Endothelial cell (in vitro differentiated cells): ENCODE results near the gene ZNF22. TPM values are rescaled to one million over a fixed set of nuclear protein-coding genes. Genes with fewer than 3 reads are reported as not detected.

Experiments used
- DNase-seq: peaks from one replicate; pipeline ENCODE4 v3.0.0; 2021; ENCODE audit warnings: low spot score
- H3K27ac Mint-ChIP-seq: one replicate; pipeline ENCODE4 v1.8.0; 2021; ENCODE audit warnings: mixed read lengths, inconsistent platforms; ENCODE audit not compliant: unreplicated experiment
- H3K27me3 Mint-ChIP-seq: one replicate; pipeline ENCODE4 v1.8.0; 2021; ENCODE audit warnings: mild to moderate bottlenecking, moderate library complexity, mixed read lengths, inconsistent platforms; ENCODE audit not compliant: unreplicated experiment
- H3K36me3 Mint-ChIP-seq: one replicate; pipeline ENCODE4 v1.8.0; 2021; ENCODE audit warnings: mild to moderate bottlenecking, low read depth, mixed read lengths, inconsistent platforms; ENCODE audit not compliant: unreplicated experiment
- H3K4me1 Mint-ChIP-seq: one replicate; pipeline ENCODE4 v1.8.0; 2021; ENCODE audit warnings: mild to moderate bottlenecking, mixed read lengths, inconsistent platforms; ENCODE audit not compliant: unreplicated experiment
- H3K4me3 Mint-ChIP-seq: one replicate; pipeline ENCODE4 v1.8.0; 2021; ENCODE audit warnings: mild to moderate bottlenecking, mixed read lengths, inconsistent platforms; ENCODE audit not compliant: unreplicated experiment
- H3K9me3 Mint-ChIP-seq: one replicate; pipeline ENCODE4 v1.8.0; 2021; ENCODE audit warnings: mixed read lengths, inconsistent platforms; ENCODE audit not compliant: unreplicated experiment
- CTCF ChIP-seq: fragments of 200-600 bp; sonication (generic); IDR thresholded peaks from one replicate; pipeline ENCODE4 v1.5.0; 2021; ENCODE audit warnings: antibody characterized with exemption; ENCODE audit not compliant: unreplicated experiment
- total RNA-seq: library from RNA; stranded (reverse); fragmentation: NEBNext Ultra II Directional; extraction: Animal tissue kit (Norgen Biotek cat#: 25700); gene quantifications from one replicate; pipeline ENCODE4 v1.2.1, GENCODE V29; 2021; ENCODE audit not compliant: unreplicated experiment

The ZNF22 gene
- total RNA-seq, 1 donor from 2014 or later = 39.2 TPM

- H3K4me1 Mint-ChIP-seq = peaks cover 35% of the 10 kb centered on the region
- peaks cover 18% of the 10 kb centered on the region for H3K36me3 Mint-ChIP-seq
- DNase-seq = no peak
- TF ChIP-seq CTCF = no peak
- peak overlapping the region; percentile 94 for H3K27ac Mint-ChIP-seq
- peaks cover 12% of the 10 kb centered on the region for H3K27me3 Mint-ChIP-seq
- no peaks in the 10 kb centered on the region for H3K9me3 Mint-ChIP-seq
- H3K4me3 Mint-ChIP-seq = peak overlapping the region; percentile 90
Measured at GRCh38 chr10:45000138-45000751, 478 bp upstream of the ZNF22 start.

- no peak for TF ChIP-seq CTCF
- H3K27me3 Mint-ChIP-seq = peaks cover 12% of the 10 kb centered on the region
- no peaks in the 10 kb centered on the region for H3K9me3 Mint-ChIP-seq
- peak; percentile 57 for DNase-seq
- H3K4me3 Mint-ChIP-seq = peak overlapping the region; percentile 90
- peak overlapping the region; percentile 54 for H3K27ac Mint-ChIP-seq
- H3K36me3 Mint-ChIP-seq = peaks cover 18% of the 10 kb centered on the region
- peaks cover 37% of the 10 kb centered on the region for H3K4me1 Mint-ChIP-seq
Measured at GRCh38 chr10:45001381-45002148, 842 bp downstream of the ZNF22 start.

GRCh38 chr10:45003432-45004000 is 2.8 kb downstream of the ZNF22 start:
- peaks cover 28% of the 10 kb centered on the region for H3K4me1 Mint-ChIP-seq
- no peak for TF ChIP-seq CTCF
- peaks cover 10% of the 10 kb centered on the region for H3K27me3 Mint-ChIP-seq
- H3K36me3 Mint-ChIP-seq = peaks cover 18% of the 10 kb centered on the region
- DNase-seq = no peak
- H3K27ac Mint-ChIP-seq = no peak overlapping the region
- no peaks in the 10 kb centered on the region for H3K9me3 Mint-ChIP-seq
- H3K4me3 Mint-ChIP-seq = no peak overlapping the region

- H3K36me3 Mint-ChIP-seq = peaks cover 17% of the 10 kb centered on the region
- no peak for DNase-seq
- peak overlapping the region; percentile 3 for H3K4me3 Mint-ChIP-seq
- peaks cover 9% of the 10 kb centered on the region for H3K27me3 Mint-ChIP-seq
- no peak overlapping the region for H3K27ac Mint-ChIP-seq
- no peak for TF ChIP-seq CTCF
- H3K4me1 Mint-ChIP-seq = peaks cover 27% of the 10 kb centered on the region
- H3K9me3 Mint-ChIP-seq = no peaks in the 10 kb centered on the region
Measured at GRCh38 chr10:45004661-45005060, 3.9 kb downstream of the ZNF22 start.

- Mint-ChIP-seq H3K36me3 (peaks cover 12% of the 10 kb centered on the region), H3K27me3 (peaks cover 3% of the 10 kb centered on the region), H3K4me3 (no peak overlapping the region), H3K9me3 (no peaks in the 10 kb centered on the region), H3K4me1 (peaks cover 21% of the 10 kb centered on the region), H3K27ac (no peak overlapping the region)
- TF ChIP-seq CTCF = no peak
- no peak for DNase-seq
Measured at GRCh38 chr10:45005284-45005683, 4.6 kb downstream of the ZNF22 start.
